Esophagus squamous epithelium (tissue), 5 donors: ENCODE measurements around the gene AUTS2. TPM values are rescaled to one million over a fixed set of nuclear protein-coding genes. Genes with fewer than 3 reads are reported as not detected.

ENCODE experiments used
- DNase-seq: peaks from one replicate; lab custom pipeline; 2025; lab: John Stamatoyannopoulos, UW
- H3K27ac ChIP-seq, 4 donors: fragments of 200-600 bp; sonication (generic); one replicate each; pipeline ENCODE4 v1.5.1; 2016 to 2019; ENCODE audit warnings: mild to moderate bottlenecking in 1 of 4
- H3K27me3 ChIP-seq, 4 donors: fragments of 200-600 bp; sonication (generic); 1 replicate in 3 of 4; 2 replicates in 1 of 4; pipeline versions ENCODE4 v1.5.1 to v1.6.0; 2017 to 2021; ENCODE audit warnings: antibody characterized with exemption in 1 of 4
- H3K36me3 ChIP-seq, 3 donors: fragments of 200-600 bp; sonication (generic); one replicate each; pipeline ENCODE4 v1.5.1; 2016 to 2019
- H3K4me1 ChIP-seq, 3 donors: fragments of 200-600 bp; sonication (generic); one replicate each; pipeline ENCODE4 v1.5.1; 2017 to 2019
- H3K4me3 ChIP-seq, 4 donors: fragments of 200-600 bp; sonication (generic); 1 replicate in 3 of 4; 2 replicates in 1 of 4; pipeline ENCODE4 v1.5.1; 2016 to 2019; ENCODE audit warnings: mild to moderate bottlenecking in 2 of 4, moderate library complexity in 1 of 4
- H3K9me3 ChIP-seq, 3 donors: fragments of 200-600 bp; sonication (generic); one replicate each; pipeline ENCODE4 v1.5.1; 2016 to 2019
- POLR2A ChIP-seq, 4 donors: fragments of 450-650 bp; IDR thresholded peaks; one replicate each; pipeline ENCODE4 v1.6.1; 2017; ENCODE audit warnings: antibody characterized with exemption in 4 of 4, mild to moderate bottlenecking in 4 of 4, moderate library complexity in 3 of 4
- WGBS, 2 donors: methylation state at CpG; one replicate each; pipeline ENCODE4 v1.1.5; 2018; 5-methylcytosine and 5-hydroxymethylcytosine counted together
- intact Hi-C: fragments of 100-400 bp; cut with DNase I; formaldehyde crosslinking; loops from one replicate; pipeline ENCODE4 v1.15.0; 2022
- total RNA-seq, 4 donors: library from RNA; depleted of rRNA; stranded (reverse); fragments of >200 nt; gene quantifications; one replicate each; pipeline ENCODE4 v1.1.0, GENCODE V29; 2016
- TF ChIP-seq, protein P1 (sequence below), 6 experiments: fragments of 450-650 bp in 4 of 6; fragments of 200-600 bp in 2 of 6; sonication (generic) in 2 of 6; IDR thresholded peaks; one replicate each; pipeline ENCODE4 v1.5.1; 2016 to 2019; ENCODE audit warnings: antibody characterized with exemption in 6 of 6, mild to moderate bottlenecking in 4 of 6, moderate library complexity in 4 of 6
- donor health status: DM: yes; HTN: yes; CAD: no.

Gene AUTS2
- total RNA-seq, 4 donors from 2014 or later: 9.5 to 36.2 (median 23.0) TPM

DNA sequence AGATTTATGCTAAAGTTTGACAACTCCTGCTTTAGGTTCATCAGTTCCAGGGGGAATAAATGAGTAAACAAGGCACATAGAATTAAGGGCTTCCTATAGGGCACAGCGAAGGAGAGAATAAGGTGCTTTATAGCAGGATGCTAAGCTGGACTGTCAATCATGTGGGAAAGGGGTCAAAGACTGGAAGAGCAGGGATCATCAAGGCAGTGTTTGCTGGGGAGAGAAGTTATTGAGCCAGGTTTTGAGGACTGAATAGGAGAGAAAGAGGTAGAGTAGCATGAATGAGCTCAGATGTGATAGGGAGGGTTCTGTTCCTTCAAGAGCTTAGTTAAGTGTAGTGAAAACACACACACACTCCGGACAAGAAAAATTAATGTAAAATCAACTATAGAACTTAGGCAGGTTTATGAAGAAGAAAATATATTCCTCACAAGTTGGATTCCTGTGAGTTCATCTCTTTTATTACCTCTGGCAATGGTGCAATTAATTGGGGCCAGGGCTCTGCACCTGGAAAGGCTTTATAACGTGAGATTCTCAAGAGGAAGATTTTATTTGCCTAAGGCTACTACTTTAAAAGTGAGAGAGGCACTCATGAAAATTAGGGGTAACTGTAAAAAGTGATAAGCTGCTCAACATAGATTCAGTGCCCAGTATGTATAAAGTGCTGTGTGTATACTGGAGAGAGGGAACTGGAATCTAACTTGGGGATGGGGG is 222.4 kb downstream of the AUTS2 start:
- Histone ChIP-seq H3K4me3 (no peak overlapping the region), H3K9me3 (no peaks in the 10 kb centered on the region), H3K36me3 (no peaks in the 10 kb centered on the region), H3K27ac (no peak overlapping the region), H3K27me3 (peaks cover 0 to 84% (median 0%) of the 10 kb centered on the region in 4 donors), H3K4me1 (peaks cover 0 to 22% (median 9%) of the 10 kb centered on the region in 3 donors)
- 58 to 76% methylated on average over 3 of the region's 3 CpGs for WGBS, 2 donors
- intact Hi-C loops: no loop called here
- no peak for DNase-seq
- TF ChIP-seq, protein P1, sequence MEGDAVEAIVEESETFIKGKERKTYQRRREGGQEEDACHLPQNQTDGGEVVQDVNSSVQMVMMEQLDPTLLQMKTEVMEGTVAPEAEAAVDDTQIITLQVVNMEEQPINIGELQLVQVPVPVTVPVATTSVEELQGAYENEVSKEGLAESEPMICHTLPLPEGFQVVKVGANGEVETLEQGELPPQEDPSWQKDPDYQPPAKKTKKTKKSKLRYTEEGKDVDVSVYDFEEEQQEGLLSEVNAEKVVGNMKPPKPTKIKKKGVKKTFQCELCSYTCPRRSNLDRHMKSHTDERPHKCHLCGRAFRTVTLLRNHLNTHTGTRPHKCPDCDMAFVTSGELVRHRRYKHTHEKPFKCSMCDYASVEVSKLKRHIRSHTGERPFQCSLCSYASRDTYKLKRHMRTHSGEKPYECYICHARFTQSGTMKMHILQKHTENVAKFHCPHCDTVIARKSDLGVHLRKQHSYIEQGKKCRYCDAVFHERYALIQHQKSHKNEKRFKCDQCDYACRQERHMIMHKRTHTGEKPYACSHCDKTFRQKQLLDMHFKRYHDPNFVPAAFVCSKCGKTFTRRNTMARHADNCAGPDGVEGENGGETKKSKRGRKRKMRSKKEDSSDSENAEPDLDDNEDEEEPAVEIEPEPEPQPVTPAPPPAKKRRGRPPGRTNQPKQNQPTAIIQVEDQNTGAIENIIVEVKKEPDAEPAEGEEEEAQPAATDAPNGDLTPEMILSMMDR (IDR thresholded peaks at IDR 0.05): no peak
- TF ChIP-seq POLR2A (IDR thresholded peaks at IDR 0.05): no peak

DNA sequence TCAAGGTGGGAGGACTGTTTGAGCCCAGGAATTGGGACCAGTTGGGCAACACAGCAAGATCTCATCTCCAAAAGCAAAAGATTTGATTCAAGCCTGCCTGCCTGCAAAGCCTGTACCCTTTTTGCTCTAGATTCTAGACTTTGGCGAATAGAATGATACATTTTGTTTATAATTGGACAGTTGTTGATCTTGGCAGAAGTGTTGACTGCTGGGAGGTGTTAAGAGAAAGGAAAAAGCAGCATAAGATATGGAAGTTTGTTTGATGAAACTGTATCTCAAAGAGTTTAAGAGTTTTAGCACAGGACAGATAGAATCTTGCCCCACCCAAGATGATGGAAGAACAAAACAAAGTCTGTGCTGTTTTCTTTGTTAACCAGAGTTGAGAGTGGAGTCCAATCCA is 224.1 kb downstream of the AUTS2 start:
- intact Hi-C loops: no loop called here
- H3K36me3 ChIP-seq: no peaks in the 10 kb centered on the region
- 77 to 89% methylated on average over 1 of the region's 1 CpG for WGBS, 2 donors
- no peak for DNase-seq
- peaks cover 0 to 39% (median 9%) of the 10 kb centered on the region in 3 donors for H3K4me1 ChIP-seq
- H3K27ac ChIP-seq: no peak overlapping the region
- H3K27me3 ChIP-seq: peaks cover 0 to 71% (median 0%) of the 10 kb centered on the region in 4 donors
- TF ChIP-seq, protein P1 (IDR thresholded peaks at IDR 0.05): no peak
- no peak for TF ChIP-seq POLR2A (IDR thresholded peaks at IDR 0.05)
- H3K9me3 ChIP-seq: no peaks in the 10 kb centered on the region
- no peak overlapping the region for H3K4me3 ChIP-seq

DNA sequence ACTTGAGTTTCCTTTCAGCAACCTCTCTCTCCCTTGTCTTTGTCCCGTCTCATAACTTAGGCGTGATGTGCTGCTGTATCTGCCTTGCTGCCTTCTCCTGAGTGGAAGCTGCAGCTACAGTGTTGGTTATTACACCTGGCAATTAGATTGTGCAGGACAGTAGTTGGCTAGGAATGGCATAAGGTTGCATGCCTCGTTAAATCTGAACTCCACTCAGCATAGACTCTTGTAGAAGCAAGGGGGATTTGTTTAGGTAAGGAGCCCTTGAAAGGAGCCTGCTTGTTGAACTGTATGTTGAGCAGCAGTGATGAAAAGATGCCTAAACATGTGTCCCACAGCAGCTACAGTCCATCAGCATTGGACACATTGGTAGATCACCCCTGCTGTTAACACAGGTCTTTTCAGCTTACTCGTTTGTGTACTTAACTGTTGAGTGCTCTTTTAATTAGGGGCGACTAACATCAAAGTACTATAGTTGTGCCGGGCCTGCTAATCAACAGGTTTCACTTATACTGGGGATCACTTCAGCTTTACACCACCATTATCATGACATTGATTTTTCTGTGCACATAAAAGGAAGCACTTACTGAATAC is 225.0 kb downstream of the AUTS2 start:
- Histone ChIP-seq H3K27me3 (peaks cover 0 to 73% (median 0%) of the 10 kb centered on the region in 4 donors), H3K9me3 (no peaks in the 10 kb centered on the region), H3K27ac (no peak overlapping the region), H3K4me1 (peaks cover 0 to 40% (median 9%) of the 10 kb centered on the region in 3 donors), H3K36me3 (no peaks in the 10 kb centered on the region), H3K4me3 (no peak overlapping the region)
- 70 to 81% methylated on average over 6 of the region's 6 CpGs for WGBS, 2 donors
- TF ChIP-seq, protein P1 (IDR thresholded peaks at IDR 0.05): no peak
- no peak for TF ChIP-seq POLR2A (IDR thresholded peaks at IDR 0.05)
- DNase-seq: no peak
- intact Hi-C loops: no loop called here

DNA sequence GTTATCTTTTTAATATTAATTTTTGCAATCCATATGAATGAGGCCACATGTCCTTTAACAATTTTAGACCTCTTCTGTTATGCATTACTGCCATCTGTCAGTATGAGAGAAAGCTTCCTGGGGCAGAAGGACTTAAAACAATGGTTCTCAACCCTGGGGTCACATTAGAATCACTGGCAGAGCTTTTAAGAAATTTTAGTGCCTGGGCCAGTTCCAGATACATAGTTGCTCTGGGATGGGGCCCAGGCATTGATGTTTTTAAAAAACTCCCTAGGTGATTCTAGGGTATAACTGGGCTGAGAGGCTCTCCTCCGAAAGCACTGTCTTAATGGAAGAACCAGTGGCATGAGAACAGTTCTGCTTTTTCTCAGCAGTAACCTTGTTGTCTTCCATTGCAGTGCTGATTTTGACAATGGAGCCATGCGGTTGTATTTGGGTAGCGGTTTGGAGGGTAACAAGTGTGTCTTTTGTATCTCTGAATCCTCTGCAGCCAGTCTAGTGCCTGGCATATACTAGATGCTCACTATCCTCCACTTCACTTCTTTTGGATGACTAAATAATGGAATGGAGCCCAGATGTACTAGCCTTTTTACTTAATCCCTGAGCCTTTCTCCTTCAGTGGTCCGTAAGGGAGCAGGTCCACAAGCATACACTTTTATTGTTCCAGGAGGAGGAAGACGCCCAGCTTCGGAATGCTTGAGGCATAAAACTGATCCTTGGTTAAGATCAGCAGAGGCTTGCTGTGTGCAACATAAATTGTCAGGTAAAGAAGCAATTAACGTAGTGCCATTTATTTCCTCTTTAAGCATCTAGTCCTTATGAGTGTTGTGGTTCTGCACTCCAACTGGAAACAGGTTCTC is 227.1 kb downstream of the AUTS2 start:
- TF ChIP-seq, protein P1 (IDR thresholded peaks at IDR 0.05): no peak
- TF ChIP-seq POLR2A (IDR thresholded peaks at IDR 0.05): no peak
- Histone ChIP-seq H3K4me1 (peaks cover 0 to 40% (median 9%) of the 10 kb centered on the region in 3 donors), H3K27ac (no peak overlapping the region), H3K27me3 (peaks cover 0 to 78% (median 0%) of the 10 kb centered on the region in 4 donors), H3K9me3 (no peaks in the 10 kb centered on the region), H3K4me3 (no peak overlapping the region), H3K36me3 (no peaks in the 10 kb centered on the region)
- WGBS, 2 donors: 40 to 52% methylated on average over 7 of the region's 7 CpGs
- intact Hi-C loops: no loop called here
- DNase-seq: no peak
